Esophagus muscularis mucosa (tissue), 4 donors: Measurements from ENCODE around the gene TBC1D8B. TPM values are rescaled to one million over a fixed set of nuclear protein-coding genes. Genes with fewer than 3 reads are reported as not detected.
A peak's percentile ranks its signal among the peaks of the same experiment; 100 is the strongest.

Experiments
- DNase-seq: peaks from one replicate; pipeline ENCODE4 v3.0.0-alpha.2; 2017; ENCODE audit errors: extremely low spot score
- H3K27ac ChIP-seq, 4 donors: fragments of 200-600 bp; sonication (generic); replicated peaks in 1 of 4; 1 replicate in 3 of 4; 2 replicates in 1 of 4; pipeline ENCODE4 v1.5.1; 2016 to 2019; ENCODE audit warnings: mild to moderate bottlenecking in 1 of 4
- H3K27me3 ChIP-seq, 4 donors: fragments of 200-600 bp; sonication (generic); one replicate each; pipeline versions ENCODE4 v1.5.1 to v1.6.0; 2016 to 2019
- H3K36me3 ChIP-seq, 4 donors: fragments of 200-600 bp; sonication (generic); one replicate each; pipeline ENCODE4 v1.5.1; 2016 to 2019
- H3K4me1 ChIP-seq, 4 donors: fragments of 200-600 bp; sonication (generic); one replicate each; pipeline ENCODE4 v1.5.1; 2016 to 2019
- H3K4me3 ChIP-seq, 4 donors: fragments of 200-600 bp; sonication (generic); 1 replicate in 2 of 4; 2 replicates in 2 of 4; pipeline ENCODE4 v1.5.1; 2016 to 2019; ENCODE audit warnings: mild to moderate bottlenecking in 4 of 4, moderate library complexity in 1 of 4
- H3K9me3 ChIP-seq, 4 donors: fragments of 200-600 bp; sonication (generic); 1 replicate in 3 of 4; 2 replicates in 1 of 4; pipeline ENCODE4 v1.5.1; 2016 to 2019
- CTCF ChIP-seq, 3 experiments: fragments of 200-600 bp in 2 of 3; fragments of 450-650 bp in 1 of 3; sonication (generic) in 2 of 3; IDR thresholded peaks; one replicate each; pipeline ENCODE4 v1.5.1; 2017 to 2019; ENCODE audit warnings: antibody characterized with exemption in 3 of 3, mild to moderate bottlenecking in 2 of 3, moderate library complexity in 1 of 3
- EP300 ChIP-seq: sonication (generic); formaldehyde crosslinking; IDR thresholded peaks from one replicate; pipeline ENCODE4 v1.6.1; 2017; ENCODE audit warnings: antibody characterized with exemption
- POLR2A ChIP-seq: fragments of 450-650 bp; IDR thresholded peaks from one replicate; pipeline ENCODE4 v1.6.1; 2017; ENCODE audit warnings: antibody characterized with exemption, moderate library complexity, mild to moderate bottlenecking, low read depth
- POLR2AphosphoS5 ChIP-seq, 2 donors: sonication (generic); formaldehyde crosslinking; IDR thresholded peaks; one replicate each; pipeline ENCODE4 v1.6.1; 2017; ENCODE audit warnings: antibody characterized with exemption in 2 of 2
- WGBS: methylation state at CpG from one replicate; pipeline ENCODE4 v1.1.5; 2018; 5-methylcytosine and 5-hydroxymethylcytosine counted together
- intact Hi-C: fragments of 100-400 bp; cut with DNase I; formaldehyde crosslinking; loops from one replicate; pipeline ENCODE4 v1.15.1; 2023
- total RNA-seq, 4 donors: library from RNA; depleted of rRNA; stranded (reverse); fragments of >200 nt; gene quantifications; one replicate each; pipeline versions ENCODE4 v1.1.0 to v1.2.1, GENCODE V29; 2016

TBC1D8B gene
- total RNA-seq, 4 donors from 2014 or later = 2.5 to 5.0 (median 3.6) TPM

- no peaks in the 10 kb centered on the region for H3K9me3 ChIP-seq
- DNase-seq = no peak
- H3K27me3 ChIP-seq = no peaks in the 10 kb centered on the region
- TF ChIP-seq EP300 (no peak), CTCF (IDR thresholded peaks at IDR 0.05) (no peak), POLR2AphosphoS5 (IDR thresholded peaks at IDR 0.05) (no peak), POLR2A (no peak)
- intact Hi-C loops = no loop called here
- WGBS = 67% methylated on average over 6 of the region's 6 CpGs
- H3K27ac ChIP-seq = no peak overlapping the region
- H3K4me3 ChIP-seq = no peak overlapping the region
- no peaks in the 10 kb centered on the region for H3K36me3 ChIP-seq
- H3K4me1 ChIP-seq = peaks cover 0 to 9% (median 9%) of the 10 kb centered on the region in 4 donors
These were observed 94.8 kb downstream of the TBC1D8B start for GRCh38 chrX:106897259-106897658.

DNA sequence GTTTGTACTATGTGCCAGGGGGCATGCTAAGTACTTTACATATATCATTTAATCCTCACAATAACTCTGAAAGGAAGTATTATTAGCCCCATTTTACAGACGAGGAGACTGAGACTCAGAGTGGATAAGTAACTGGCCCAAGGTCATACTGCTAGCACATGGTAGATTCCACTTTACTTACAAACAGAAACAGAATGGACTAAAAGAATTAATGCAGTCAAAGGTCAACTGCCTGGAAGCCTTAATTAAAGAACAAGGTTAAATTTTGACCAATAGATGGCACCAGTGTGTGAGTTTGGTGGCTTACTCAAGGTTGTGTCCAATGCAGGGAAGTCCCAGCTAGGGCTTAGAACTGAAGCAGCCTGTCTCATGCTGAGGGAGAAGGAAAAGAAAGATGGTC lies 96.0 kb downstream of the TBC1D8B start:
- Histone ChIP-seq H3K27me3 (no peaks in the 10 kb centered on the region), H3K4me1 (peaks cover 0 to 9% (median 9%) of the 10 kb centered on the region in 4 donors), H3K9me3 (no peaks in the 10 kb centered on the region), H3K27ac (no peak overlapping the region), H3K36me3 (no peaks in the 10 kb centered on the region), H3K4me3 (no peak overlapping the region)
- intact Hi-C loops = no loop called here
- DNase-seq = no peak
- 48% methylated on average over 1 of the region's 1 CpG for WGBS
- TF ChIP-seq POLR2AphosphoS5 (IDR thresholded peaks at IDR 0.05) = no peak
- peak in 1 of 3 experiments; percentile 26 for TF ChIP-seq CTCF (IDR thresholded peaks at IDR 0.05)
- TF ChIP-seq POLR2A = no peak
- TF ChIP-seq EP300 = no peak

DNA sequence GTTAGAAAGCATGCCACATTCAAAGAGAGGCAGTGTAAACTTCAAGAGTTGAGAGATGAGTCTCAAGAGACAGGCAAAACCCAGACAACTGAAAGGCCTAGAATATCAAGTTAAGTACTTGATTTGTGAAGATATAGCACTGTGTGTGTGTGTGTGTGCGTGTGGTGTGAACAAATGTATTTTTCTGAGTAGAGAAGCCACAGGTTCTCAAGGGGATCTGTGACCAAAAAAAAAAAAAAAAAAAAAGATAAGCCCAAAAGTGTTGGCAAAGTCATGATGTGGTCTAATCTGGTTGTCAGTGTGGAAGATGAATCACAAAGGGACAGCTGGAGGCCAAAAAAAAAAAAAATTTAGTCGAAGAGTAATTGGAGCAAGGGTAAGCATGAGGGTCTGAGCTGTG lies 96.8 kb downstream of the TBC1D8B start:
- intact Hi-C loops = no loop called here
- no peaks in the 10 kb centered on the region for H3K9me3 ChIP-seq
- DNase-seq = no peak
- H3K27me3 ChIP-seq = no peaks in the 10 kb centered on the region
- peaks cover 0 to 14% (median 9%) of the 10 kb centered on the region in 4 donors for H3K4me1 ChIP-seq
- TF ChIP-seq POLR2A (no peak), EP300 (no peak), POLR2AphosphoS5 (IDR thresholded peaks at IDR 0.05) (no peak), CTCF (IDR thresholded peaks at IDR 0.05) (no peak)
- H3K4me3 ChIP-seq = no peak overlapping the region
- WGBS = 45% methylated on average over 2 of the region's 2 CpGs
- no peaks in the 10 kb centered on the region for H3K36me3 ChIP-seq
- no peak overlapping the region for H3K27ac ChIP-seq

- peaks cover 0 to 10% (median 5%) of the 10 kb centered on the region in 4 donors for H3K4me1 ChIP-seq
- 86% methylated on average over 1 of the region's 1 CpG for WGBS
- intact Hi-C loops = no loop called here
- H3K27me3 ChIP-seq = no peaks in the 10 kb centered on the region
- TF ChIP-seq CTCF (IDR thresholded peaks at IDR 0.05) = no peak
- H3K36me3 ChIP-seq = no peaks in the 10 kb centered on the region
- H3K27ac ChIP-seq = no peak overlapping the region
- no peaks in the 10 kb centered on the region for H3K9me3 ChIP-seq
- no peak for DNase-seq
- H3K4me3 ChIP-seq = no peak overlapping the region
These were observed 97.4 kb downstream of the TBC1D8B start for GRCh38 chrX:106899841-106900240.

GRCh38 chrX:106901341-106901740 lies 98.9 kb downstream of the TBC1D8B start:
- 57% methylated on average over 3 of the region's 3 CpGs for WGBS
- no peak for DNase-seq
- TF ChIP-seq POLR2A (no peak), POLR2AphosphoS5 (IDR thresholded peaks at IDR 0.05) (no peak), EP300 (no peak), CTCF (IDR thresholded peaks at IDR 0.05) (no peak)
- H3K36me3 ChIP-seq = no peaks in the 10 kb centered on the region
- H3K4me1 ChIP-seq = peaks cover 0 to 15% (median 4%) of the 10 kb centered on the region in 4 donors
- no peak overlapping the region for H3K4me3 ChIP-seq
- H3K27ac ChIP-seq = no peak overlapping the region
- no peaks in the 10 kb centered on the region for H3K9me3 ChIP-seq
- intact Hi-C loops = no loop called here
- H3K27me3 ChIP-seq = no peaks in the 10 kb centered on the region
